HepG2 (cell line): ENCODE results near the gene SIRT7. TPM values are rescaled to one million over a fixed set of nuclear protein-coding genes. Genes with fewer than 3 reads are reported as not detected.

ENCODE experiments used
- ETS1 ChIP-seq: sonication (generic); formaldehyde crosslinking; IDR thresholded peaks from 2 replicates; pipeline ENCODE4 v1.4.0; 2020; ENCODE audit warnings: missing genetic modification reagents
- LBX2 ChIP-seq: sonication (generic); formaldehyde crosslinking; IDR thresholded peaks from 2 replicates; pipeline ENCODE4 v1.5.0; 2020; ENCODE audit warnings: missing genetic modification reagents, mild to moderate bottlenecking, borderline replicate concordance
- PLSCR1 ChIP-seq: sonication (generic); formaldehyde crosslinking; IDR thresholded peaks from 2 replicates; pipeline ENCODE4 v1.5.0; 2020; ENCODE audit warnings: missing genetic modification reagents, mild to moderate bottlenecking, borderline replicate concordance
- RFX5 ChIP-seq: IDR thresholded peaks from 2 replicates; pipeline ENCODE4 v1.6.1; 2011; ENCODE audit warnings: low read depth, low read length, improper control_type of control experiment
- SRSF9 ChIP-seq: fragments of 200-400 bp; formaldehyde crosslinking; IDR thresholded peaks from 2 replicates; pipeline ENCODE4 v1.6.1; 2018; ENCODE audit warnings: borderline replicate concordance, mild to moderate bottlenecking, low read depth, low read length; ENCODE audit not compliant: insufficient read depth, poor library complexity, severe bottlenecking
- TMF1 ChIP-seq: sonication (generic); formaldehyde crosslinking; IDR thresholded peaks from 2 replicates; pipeline ENCODE4 v1.8.1; 2022; ENCODE audit warnings: low read depth, missing genetic modification reagents
- ZNF407 ChIP-seq: sonication (generic); formaldehyde crosslinking; IDR thresholded peaks from one replicate; pipeline ENCODE4 v1.5.1; 2020; ENCODE audit warnings: mild to moderate bottlenecking, missing genetic modification reagents; ENCODE audit errors: not compliant biosample characterization
- ZNF639 ChIP-seq: conservative IDR thresholded peaks from 2 replicates; pipeline ENCODE4 v1.6.1; 2018; ENCODE audit warnings: missing genetic modification reagents
- polyA plus RNA-seq, 8 experiments: library from polyadenylated mRNA; depleted of rRNA in 3 of 8; stranded (reverse) in 7 of 8; unstranded in 1 of 8; fragments of >200 nt; fragmentation: Illumina TruSeq in 4 of 8; extraction: Trizol in 4 of 8; gene quantifications; 2 replicates each; pipeline versions ENCODE4 v1.2.1 to v1.2.3, GENCODE V29; 2011 to 2016; ENCODE audit warnings: low read depth in 4 of 8, missing spikeins in 1 of 8, mixed read lengths in 1 of 8; ENCODE audit not compliant: insufficient read depth in 1 of 8
- total RNA-seq, 5 experiments: library from RNA; depleted of rRNA; stranded (reverse); fragments of >200 nt; fragmentation: Illumina TruSeq; extraction: Trizol; gene quantifications; 2 replicates each; pipeline ENCODE4 v1.2.3, GENCODE V29; 2016; ENCODE audit warnings: low read depth in 1 of 5
- TF ChIP-seq, protein P1 (sequence below): sonication (generic); formaldehyde crosslinking; IDR thresholded peaks from 2 replicates; pipeline ENCODE4 v1.5.0; 2020; ENCODE audit warnings: mild to moderate bottlenecking, missing genetic modification reagents, borderline replicate concordance
- TF ChIP-seq, protein P2 (sequence below): sonication (generic); formaldehyde crosslinking; IDR thresholded peaks from 2 replicates; pipeline ENCODE4 v1.9.0; 2021; ENCODE audit warnings: missing genetic modification reagents, mild to moderate bottlenecking, borderline replicate concordance

Gene SIRT7
- total and polyA plus RNA-seq, 2 of the 13 experiments (the other 11 are each of a cell fraction or from before 2014, with no cell fraction given) = 8.3 to 24.8 TPM

- TF ChIP-seq SRSF9 = no peak
- TF ChIP-seq ZNF407 = no peak
- peak; percentile 36; the same call in 1 of the 2 replicates for TF ChIP-seq TMF1 (CRISPR knock-in tag)
- 0 out of 2 replicates have a peak, but pooled peaks have one; percentile 20 for TF ChIP-seq ZNF639 (CRISPR knock-in tag)
- TF ChIP-seq LBX2 (CRISPR knock-in tag) = peak; percentile 63; the same call in 1 of the 2 replicates
- 0 out of 2 replicates have a peak, but pooled peaks have one; percentile 53 for TF ChIP-seq ETS1 (CRISPR knock-in tag)
- TF ChIP-seq PLSCR1 (CRISPR knock-in tag) = no peak
- TF ChIP-seq, protein P1, sequence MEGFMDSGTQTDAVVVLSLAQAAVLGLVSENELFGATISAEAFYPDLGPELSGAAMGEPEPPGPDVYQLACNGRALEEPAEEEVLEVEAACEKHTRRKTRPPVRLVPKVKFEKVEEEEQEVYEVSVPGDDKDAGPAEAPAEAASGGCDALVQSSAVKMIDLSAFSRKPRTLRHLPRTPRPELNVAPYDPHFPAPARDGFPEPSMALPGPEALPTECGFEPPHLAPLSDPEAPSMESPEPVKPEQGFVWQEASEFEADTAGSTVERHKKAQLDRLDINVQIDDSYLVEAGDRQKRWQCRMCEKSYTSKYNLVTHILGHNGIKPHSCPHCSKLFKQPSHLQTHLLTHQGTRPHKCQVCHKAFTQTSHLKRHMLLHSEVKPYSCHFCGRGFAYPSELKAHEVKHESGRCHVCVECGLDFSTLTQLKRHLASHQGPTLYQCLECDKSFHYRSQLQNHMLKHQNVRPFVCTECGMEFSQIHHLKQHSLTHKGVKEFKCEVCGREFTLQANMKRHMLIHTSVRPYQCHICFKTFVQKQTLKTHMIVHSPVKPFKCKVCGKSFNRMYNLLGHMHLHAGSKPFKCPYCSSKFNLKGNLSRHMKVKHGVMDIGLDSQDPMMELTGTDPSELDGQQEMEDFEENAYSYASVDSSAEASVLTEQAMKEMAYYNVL (CRISPR knock-in tag) = no peak
- TF ChIP-seq, protein P2, sequence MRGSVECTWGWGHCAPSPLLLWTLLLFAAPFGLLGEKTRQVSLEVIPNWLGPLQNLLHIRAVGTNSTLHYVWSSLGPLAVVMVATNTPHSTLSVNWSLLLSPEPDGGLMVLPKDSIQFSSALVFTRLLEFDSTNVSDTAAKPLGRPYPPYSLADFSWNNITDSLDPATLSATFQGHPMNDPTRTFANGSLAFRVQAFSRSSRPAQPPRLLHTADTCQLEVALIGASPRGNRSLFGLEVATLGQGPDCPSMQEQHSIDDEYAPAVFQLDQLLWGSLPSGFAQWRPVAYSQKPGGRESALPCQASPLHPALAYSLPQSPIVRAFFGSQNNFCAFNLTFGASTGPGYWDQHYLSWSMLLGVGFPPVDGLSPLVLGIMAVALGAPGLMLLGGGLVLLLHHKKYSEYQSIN (CRISPR knock-in tag) = no peak
- no peak for TF ChIP-seq RFX5
Observed at GRCh38 chr17:81902023-81902652, 15.8 kb downstream of the SIRT7 start, which contains the start of gene NPB (continued).
